GM19468 (cell line): ENCODE results near the gene SUSD1.
A peak's percentile ranks its signal among the peaks of the same experiment; 100 is the strongest.

ENCODE experiments used
- ATAC-seq: cut with Tn5 transposase; IDR thresholded peaks from one replicate; pipeline ENCODE4 v1.9.1; 2021; ENCODE audit warnings: mild to moderate bottlenecking, moderate library complexity, moderate number of reproducible peaks; ENCODE audit not compliant: unreplicated experiment; ENCODE audit errors: extremely low read depth

Gene SUSD1

GRCh38 chr9:112002131-112002846 is 172.8 kb downstream of the SUSD1 start:
- ATAC-seq, result no peak

DNA sequence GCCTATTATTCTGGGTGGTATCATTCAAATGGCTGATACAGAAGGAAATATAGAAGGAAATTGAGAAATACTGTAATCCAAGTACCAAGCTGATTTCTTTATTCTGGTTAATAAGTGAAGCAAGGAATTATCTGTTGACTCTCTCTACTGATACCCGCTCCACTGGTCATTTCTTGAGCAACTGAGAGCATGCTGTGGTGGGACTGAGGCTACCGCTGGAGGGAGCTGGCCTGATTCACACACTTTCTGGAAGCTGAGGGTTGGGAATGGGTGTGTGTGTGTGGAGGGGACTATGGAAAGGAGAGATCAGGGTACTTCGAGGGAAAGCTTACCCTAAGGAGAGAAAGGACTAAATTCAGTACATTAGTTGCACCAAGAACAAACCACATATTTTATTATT is 174.4 kb downstream of the SUSD1 start:
- ATAC-seq, result no peak

- ATAC-seq, result no peak
Measured at GRCh38 chr9:111999319-111999718, 175.8 kb downstream of the SUSD1 start.

DNA sequence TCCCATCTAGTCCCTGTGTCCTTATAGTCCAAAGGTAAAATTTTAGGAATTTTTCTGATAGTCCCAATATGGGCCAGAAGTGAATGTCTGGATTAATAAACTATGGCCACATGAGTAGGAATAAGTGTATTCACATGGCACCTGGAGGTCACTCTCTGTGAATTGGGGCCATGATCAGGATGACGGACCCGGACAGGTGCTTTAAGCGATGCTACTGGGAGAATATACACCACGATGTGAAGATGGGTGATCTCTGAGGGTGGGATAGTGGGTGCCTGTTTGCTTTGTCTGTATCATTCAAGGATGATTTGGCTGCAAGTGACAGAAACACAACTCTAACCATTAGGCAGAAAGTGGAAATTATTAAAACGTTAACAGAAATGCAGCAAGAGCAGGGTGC is 177.3 kb downstream of the SUSD1 start:
- no peak for ATAC-seq

DNA sequence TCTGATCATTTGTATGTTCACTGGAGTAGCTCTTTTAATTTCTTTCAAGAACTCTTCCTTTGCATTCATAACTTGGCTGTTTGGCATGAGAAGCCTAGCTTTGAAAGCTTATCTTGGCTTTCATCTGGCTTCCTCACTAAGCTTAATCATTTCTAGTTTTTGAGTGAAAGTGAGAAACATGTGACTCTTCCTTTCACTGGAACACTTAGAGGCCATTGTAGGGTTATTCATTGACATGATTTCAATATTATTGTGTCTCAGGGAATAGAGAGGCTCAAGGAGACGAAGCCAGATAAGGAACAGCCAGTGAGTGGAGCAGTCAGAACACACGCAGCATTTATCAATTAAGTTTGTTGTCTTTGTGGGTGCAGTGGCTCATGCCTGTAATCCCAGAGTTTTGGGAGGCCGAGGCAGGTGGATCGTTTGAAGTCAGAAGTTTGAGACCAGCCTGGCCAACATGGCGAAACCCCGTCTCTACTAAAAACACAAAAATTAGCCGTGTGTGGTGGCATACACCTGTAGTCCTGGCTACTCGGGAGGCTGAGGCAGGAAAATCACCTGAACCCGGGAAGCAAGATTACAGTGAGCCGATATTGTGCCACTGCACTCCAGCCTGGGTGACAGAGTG is 180.2 kb downstream of the SUSD1 start:
- ATAC-seq, result no peak

GRCh38 chr9:111993319-111993718 is 181.8 kb downstream of the SUSD1 start:
- ATAC-seq, result no peak

GRCh38 chr9:111992523-111992922 is 182.6 kb downstream of the SUSD1 start:
- ATAC-seq, result peak; percentile 71

GRCh38 chr9:111991179-111991578 is 183.9 kb downstream of the SUSD1 start:
- no peak for ATAC-seq
